HG03159 (cell line): Measurements from ENCODE around the gene IQSEC1.

Experiments
- ATAC-seq: cut with Tn5 transposase; IDR thresholded peaks from one replicate; pipeline ENCODE4 v1.9.1; 2021; ENCODE audit warnings: mild to moderate bottlenecking, moderate library complexity; ENCODE audit not compliant: unreplicated experiment

The IQSEC1 gene

GRCh38 chr3:12975748-12976522 lies 97.3 kb downstream of the IQSEC1 start:
- ATAC-seq, result no peak

GRCh38 chr3:12974819-12975218 lies 98.4 kb downstream of the IQSEC1 start:
- ATAC-seq, result no peak

DNA sequence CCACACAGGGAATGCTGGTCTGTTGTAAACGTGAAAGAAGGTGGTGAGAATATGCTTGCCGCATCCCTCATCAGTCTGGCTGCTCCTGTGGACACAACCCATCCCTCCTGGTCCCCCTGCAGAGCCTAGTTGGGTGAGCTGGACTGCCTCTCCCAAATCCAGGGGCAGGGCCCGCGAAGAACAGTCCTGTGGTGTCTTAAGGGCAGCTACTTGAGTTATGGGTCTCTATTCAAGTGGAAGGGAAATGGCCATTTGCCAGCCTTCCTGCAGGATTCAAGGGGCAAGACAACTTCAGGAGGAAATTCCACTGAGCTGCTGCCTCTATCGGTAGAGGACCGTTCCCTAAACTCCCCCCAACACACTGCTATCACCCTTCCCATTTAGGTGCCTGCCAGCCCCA lies 98.9 kb downstream of the IQSEC1 start:
- no peak for ATAC-seq

- ATAC-seq, result no peak
Observed at GRCh38 chr3:12973827-12974226, 99.4 kb downstream of the IQSEC1 start.

GRCh38 chr3:12972781-12973702 lies 100.2 kb downstream of the IQSEC1 start:
- no peak for ATAC-seq

GRCh38 chr3:12972043-12972442 lies 101.2 kb downstream of the IQSEC1 start:
- ATAC-seq, result no peak

DNA sequence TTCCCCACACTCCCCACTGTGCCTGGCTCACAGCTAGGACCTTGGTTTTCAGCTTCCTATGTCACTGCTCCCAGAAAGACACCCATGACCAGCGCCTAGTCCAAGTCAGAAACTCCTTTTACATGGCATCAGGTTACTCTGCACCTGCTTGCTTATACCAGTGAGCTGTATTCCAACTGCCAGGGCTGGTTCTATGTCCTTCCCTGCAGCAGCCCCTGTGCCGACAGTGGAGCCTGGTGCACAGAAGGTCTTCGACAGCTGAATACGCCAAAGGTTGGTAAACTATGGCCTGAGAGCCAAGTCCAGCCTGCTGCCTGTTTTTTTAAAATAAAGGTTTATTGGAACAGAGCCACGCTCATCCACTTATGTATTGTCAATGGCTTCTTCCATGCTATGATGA lies 102.5 kb downstream of the IQSEC1 start:
- ATAC-seq, result no peak

GRCh38 chr3:12969486-12969885 lies 103.7 kb downstream of the IQSEC1 start:
- no peak for ATAC-seq

DNA sequence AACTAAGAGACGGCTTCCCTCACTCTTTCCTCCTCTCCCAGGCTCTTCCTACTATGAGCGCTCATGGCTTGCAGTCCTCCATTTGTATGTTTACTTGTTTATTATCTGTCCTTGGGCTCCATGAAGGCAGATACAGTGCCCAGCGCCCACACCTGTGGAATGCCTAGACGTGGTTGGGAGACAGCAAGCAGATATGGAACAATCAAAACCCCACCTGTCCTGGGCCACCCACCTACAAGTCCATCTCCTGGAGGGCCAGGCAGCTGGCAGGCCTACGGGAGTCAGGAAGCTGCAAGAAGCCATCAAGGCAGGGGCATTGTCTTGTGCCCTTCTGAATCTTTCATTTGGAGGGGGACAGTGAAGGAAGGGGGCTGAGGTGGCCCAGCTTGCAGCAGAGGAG lies 104.7 kb downstream of the IQSEC1 start:
- ATAC-seq, result no peak

DNA sequence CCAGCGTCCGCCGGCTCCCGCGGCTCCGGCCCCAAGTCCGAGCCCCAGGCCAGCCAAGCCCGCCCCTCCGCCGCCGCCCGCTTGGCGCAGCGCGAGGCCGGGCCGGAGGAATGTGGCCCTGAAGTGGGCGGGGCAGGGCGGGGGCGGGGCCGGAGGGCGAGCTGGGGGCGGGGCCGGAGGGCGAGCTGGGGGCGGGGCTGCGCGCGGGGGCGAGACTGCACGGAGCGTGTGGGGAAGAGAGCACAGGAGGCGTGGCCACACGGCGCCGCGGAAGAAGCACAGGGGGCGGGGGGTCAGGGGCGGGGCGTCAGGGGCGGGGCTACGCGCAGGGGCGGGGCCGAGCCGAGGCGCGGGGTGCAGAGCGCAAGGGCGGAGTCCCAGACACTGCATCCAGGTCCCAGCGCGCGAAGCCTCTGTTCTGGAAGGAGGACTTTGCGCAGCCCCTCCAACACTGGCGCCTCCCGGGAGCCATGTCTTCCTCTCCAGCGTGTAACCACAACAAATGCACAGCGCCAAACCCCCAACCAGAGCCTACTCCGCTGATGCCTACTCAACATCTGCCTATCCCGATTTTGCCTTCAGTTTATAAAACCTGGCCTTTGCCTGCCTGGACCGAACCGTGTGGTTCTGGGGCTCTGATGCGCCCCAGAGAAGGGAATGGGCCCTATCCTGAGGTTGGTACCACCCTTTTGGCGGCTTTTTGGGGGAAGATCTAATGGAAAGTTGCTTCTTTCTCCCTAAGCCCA lies 105.5 kb downstream of the IQSEC1 start:
- ATAC-seq, result peak; percentile 65

- peak; percentile 25 for ATAC-seq
Observed at GRCh38 chr3:12966847-12967605, 106.2 kb downstream of the IQSEC1 start.

DNA sequence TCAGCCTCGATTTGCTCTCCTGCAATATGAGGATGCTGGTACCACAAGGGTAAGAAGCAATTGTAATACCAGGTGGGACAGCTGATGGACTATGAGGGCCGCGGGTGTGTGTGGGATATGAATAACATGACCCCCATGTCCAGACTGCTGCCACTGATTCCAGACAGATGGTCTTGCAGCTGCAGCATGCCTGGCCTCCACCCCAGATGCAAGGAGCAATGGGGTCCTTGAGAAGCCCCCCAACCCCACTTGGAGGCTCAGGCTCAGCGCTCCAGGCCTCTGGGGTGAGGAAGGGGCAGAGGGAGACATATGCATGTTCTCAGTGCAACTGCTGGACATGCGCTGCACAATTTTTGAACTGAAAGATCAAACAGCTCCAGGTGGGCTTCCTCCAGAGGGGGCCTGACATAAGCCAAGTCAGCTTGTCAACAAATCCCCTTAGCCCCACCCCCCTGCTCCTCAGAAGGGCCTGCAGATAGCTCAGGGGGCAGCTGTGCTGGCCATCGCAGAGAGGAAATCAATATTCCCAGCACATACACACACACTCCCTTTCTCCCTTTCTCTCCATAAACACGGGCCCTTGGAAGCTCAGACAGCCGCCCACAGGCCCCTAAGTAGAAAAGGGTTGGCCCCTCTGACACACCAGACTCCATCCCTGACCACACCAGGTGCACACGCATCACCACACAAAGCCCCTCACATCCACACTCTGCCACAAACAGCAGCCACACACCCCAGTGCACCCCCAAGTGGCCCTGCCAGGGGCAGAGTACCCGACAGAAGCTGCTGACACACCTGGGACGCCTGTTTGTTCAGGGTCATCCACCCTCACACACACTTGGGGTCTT lies 107.0 kb downstream of the IQSEC1 start:
- ATAC-seq, result no peak

GRCh38 chr3:12964711-12965612 lies 108.3 kb downstream of the IQSEC1 start:
- no peak for ATAC-seq

DNA sequence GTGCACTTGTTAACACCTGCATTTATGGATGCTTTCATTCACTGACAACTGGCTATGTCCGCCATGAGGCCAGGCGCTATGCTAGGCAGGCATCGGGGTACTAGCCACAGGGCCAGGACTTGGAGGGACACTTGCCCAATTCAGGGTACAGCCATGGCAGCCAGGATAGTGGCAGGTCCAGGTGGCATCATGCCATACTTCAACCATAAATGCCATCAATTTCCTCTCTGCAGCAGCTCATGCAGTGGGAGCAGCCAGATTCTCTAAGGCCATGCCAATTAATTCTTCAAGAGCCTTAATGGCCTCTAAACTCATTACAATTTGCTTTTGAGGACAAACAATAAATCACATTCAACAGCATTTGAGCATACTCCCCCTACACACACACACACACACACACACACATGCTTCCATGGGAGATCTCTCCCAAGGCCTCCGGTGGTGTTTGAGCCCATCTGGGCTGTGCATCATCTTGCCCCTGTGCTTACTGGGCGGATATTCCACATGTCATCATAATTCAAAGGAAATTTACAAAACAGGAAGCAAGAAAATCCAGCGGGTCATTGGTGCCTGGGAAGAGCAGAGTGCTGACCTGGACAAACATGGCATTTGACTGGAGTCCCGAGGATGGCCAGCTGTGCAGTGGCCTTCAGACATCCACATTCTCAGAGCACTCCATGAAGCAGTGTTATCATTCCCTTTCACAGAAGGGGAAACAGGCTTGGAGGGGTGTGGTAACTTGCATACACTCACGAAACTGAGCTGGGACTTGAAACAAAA lies 109.1 kb downstream of the IQSEC1 start:
- ATAC-seq, result no peak

GRCh38 chr3:12963231-12963896 lies 109.9 kb downstream of the IQSEC1 start:
- no peak for ATAC-seq

DNA sequence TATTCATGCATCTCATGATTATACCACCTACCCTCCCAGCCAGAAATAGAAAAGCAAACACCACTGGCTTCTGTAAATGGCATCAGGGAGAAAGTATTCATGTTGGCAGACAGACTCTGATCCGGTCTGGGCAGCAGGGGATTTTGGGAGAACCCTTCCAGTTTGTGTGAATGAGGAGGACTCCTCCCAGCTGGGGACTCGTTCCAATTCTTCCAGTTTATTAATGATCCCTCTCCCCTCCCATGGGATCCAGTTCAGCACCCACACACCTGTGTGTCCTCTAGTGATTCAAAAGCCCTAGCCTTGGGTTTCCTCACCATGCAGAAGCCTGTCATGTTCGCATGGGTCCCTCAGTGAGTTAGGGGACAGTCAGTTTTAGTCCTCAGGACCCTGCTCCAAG lies 110.9 kb downstream of the IQSEC1 start:
- no peak for ATAC-seq

DNA sequence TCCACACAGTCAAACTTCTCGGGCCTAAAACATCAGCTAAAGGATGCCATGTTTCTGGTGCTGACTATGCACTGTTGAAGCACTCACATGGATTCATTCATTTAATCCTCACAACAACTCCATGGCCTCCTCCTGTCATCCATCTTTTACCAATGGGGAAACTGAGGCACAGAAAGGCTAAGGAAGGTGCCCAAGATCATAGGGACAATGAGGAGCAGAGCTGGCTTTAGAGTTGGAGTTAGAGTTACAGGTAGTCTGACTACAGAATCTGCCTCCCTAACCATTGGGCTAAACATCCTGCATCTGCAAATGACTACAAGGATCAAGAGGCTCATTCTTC lies 111.6 kb downstream of the IQSEC1 start:
- no peak for ATAC-seq
